Fibroblast of the aortic adventitia (primary cell): ENCODE measurements around the gene ATXN1L. TPM values are rescaled to one million over a fixed set of nuclear protein-coding genes. Genes with fewer than 3 reads are reported as not detected.
A peak's percentile ranks its signal among the peaks of the same experiment; 100 is the strongest.
"Not testable (repeated sequence)": the region's sequence is repeated elsewhere in the genome, so short reads cannot be mapped to it uniquely, and the experiment has no call there.

Experiments used
- DNase-seq: peaks from one replicate; pipeline ENCODE4 v3.0.0-alpha.2; 2010; ENCODE audit warnings: low read depth
- H3K4me3 ChIP-seq: 2 replicates; pipeline ENCODE4 v1.5.1; 2011; ENCODE audit warnings: low read depth, mild to moderate bottlenecking, control low read depth, low read length, moderate library complexity
- total RNA-seq: library from RNA; depleted of rRNA; stranded (reverse); fragments of >200 nt; gene quantifications from 2 replicates; pipeline ENCODE4 v1.2.3, GENCODE V29; 2012; ENCODE audit warnings: low replicate concordance
- TF ChIP-seq, protein P1 (sequence below): IDR thresholded peaks from 2 replicates; pipeline ENCODE4 v1.5.1; 2011; ENCODE audit warnings: mild to moderate bottlenecking, low read length, control low read depth, inconsistent platforms; ENCODE audit not compliant: insufficient read depth

The ATXN1L gene
- total RNA-seq, 1 donor = 16.0 TPM

DNA sequence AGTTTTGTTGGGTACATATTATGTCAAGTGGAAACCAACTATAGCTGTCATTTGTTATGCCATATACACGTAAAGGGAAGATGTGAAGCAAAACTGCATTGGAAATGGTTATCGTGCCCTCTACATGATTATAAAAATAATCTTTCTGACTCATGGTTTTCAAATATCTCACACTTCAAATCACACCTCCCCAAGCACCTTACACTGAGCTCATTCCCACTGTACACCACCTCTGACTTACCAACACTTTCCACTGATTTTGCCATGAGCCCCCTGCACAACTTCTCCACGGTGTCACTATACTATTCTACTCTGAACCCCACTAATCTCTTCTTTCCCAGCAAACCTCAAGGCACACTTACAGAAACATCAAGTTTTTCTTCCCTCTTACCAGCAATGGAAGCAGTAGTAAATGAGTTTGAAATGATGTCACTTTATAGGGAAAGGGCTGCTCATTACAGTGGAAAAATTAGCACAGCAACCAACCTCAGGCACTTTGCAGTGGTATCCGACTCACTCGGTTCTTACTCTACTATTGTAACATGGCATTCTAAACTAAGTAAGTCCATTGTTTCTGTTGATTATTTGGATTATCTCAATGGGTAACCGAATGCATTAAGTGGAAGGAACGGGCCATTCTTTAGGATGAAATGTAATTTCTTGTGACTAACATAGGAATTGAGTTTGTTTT lies 19.5 kb downstream of the ATXN1L start:
- TF ChIP-seq, protein P1, sequence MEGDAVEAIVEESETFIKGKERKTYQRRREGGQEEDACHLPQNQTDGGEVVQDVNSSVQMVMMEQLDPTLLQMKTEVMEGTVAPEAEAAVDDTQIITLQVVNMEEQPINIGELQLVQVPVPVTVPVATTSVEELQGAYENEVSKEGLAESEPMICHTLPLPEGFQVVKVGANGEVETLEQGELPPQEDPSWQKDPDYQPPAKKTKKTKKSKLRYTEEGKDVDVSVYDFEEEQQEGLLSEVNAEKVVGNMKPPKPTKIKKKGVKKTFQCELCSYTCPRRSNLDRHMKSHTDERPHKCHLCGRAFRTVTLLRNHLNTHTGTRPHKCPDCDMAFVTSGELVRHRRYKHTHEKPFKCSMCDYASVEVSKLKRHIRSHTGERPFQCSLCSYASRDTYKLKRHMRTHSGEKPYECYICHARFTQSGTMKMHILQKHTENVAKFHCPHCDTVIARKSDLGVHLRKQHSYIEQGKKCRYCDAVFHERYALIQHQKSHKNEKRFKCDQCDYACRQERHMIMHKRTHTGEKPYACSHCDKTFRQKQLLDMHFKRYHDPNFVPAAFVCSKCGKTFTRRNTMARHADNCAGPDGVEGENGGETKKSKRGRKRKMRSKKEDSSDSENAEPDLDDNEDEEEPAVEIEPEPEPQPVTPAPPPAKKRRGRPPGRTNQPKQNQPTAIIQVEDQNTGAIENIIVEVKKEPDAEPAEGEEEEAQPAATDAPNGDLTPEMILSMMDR = no peak
- no peak overlapping the region for H3K4me3 ChIP-seq
- DNase-seq = no peak

DNA sequence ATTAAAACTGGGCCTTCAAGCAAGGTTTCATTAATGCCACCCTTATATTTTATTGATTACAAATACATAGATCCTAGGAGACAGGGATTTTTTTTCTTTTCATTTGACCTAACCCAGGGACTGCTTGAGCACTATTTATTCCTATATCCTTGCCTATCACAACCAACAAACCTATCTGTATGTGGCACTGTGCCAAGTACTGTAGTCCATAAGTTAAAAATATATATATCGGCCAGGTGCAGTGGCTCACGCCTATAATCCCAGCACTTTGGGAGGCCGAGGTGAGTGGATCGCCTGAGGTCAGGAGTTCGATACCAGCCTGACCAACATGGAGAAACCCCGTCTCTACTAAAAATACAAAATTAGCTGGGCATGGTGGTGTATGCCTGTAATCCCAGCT lies 21.4 kb downstream of the ATXN1L start:
- H3K4me3 ChIP-seq, DNase-seq: not testable (repeated sequence)

DNA sequence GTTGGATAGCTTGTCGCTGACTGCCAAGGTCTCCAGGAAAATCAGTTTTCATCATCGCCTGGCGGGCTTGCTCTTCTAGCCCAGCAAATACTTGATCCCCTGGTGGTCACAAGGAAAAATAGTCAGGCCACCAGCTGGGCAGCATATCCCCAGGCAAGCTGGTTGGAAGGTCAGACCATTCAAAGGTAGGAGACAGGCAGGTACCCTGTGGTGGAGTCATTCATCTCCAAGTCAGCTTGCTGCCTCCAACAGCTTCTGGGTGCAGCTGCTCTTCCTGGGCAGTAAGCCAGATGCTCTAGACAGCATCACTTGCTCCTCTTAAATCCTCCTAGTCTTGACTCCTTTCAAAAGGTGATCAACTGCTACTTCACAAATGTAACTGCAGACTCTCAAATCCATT lies 22.2 kb downstream of the ATXN1L start:
- TF ChIP-seq, protein P1 = peak; percentile 22
- no peak for DNase-seq
- H3K4me3 ChIP-seq = no peak overlapping the region

GRCh38 chr16:71869089-71869488 lies 23.3 kb downstream of the ATXN1L start:
- no peak for DNase-seq
- no peak overlapping the region for H3K4me3 ChIP-seq
- TF ChIP-seq, protein P1 = no peak

- no peak for DNase-seq
- TF ChIP-seq, protein P1 = no peak
- no peak overlapping the region for H3K4me3 ChIP-seq
Measured at GRCh38 chr16:71870818-71871217, 25.0 kb downstream of the ATXN1L start.

- TF ChIP-seq, protein P1 = no peak
- no peak for DNase-seq
- no peak overlapping the region for H3K4me3 ChIP-seq
Measured at GRCh38 chr16:71873199-71873598, 27.4 kb downstream of the ATXN1L start.

DNA sequence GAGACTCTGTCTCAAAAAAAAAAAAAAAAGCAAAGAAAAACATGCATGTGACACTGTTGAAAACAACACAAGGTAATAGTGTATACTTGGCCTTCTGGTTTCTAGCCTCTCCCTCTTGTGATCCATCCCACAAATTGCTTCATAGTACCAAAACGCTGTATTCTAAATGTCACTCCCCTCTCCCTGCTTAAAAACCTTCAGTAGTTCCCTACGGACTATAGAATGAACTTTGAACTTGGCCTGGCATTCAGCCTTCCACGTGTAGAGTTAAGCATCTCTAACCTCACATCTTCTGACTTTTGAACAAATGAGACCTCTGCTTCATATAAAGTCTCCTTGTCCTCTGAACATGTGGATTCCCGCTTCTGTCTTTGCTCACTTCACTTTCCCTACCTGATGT lies 33.1 kb downstream of the ATXN1L start:
- H3K4me3 ChIP-seq = no peak overlapping the region
- TF ChIP-seq, protein P1 = no peak
- no peak for DNase-seq
